GM20000 (cell line): Measurements from ENCODE around the gene KSR1.

Experiments
- DNase-seq: peaks from one replicate; pipeline ENCODE4 v3.0.0; 2012; ENCODE audit warnings: low spot score
- TF ChIP-seq, protein P1 (sequence below): IDR thresholded peaks from 2 replicates; pipeline ENCODE4 v1.5.1; 2012; ENCODE audit warnings: mild to moderate bottlenecking, control low read depth; ENCODE audit errors: extremely low read depth, missing control alignments

KSR1 gene

GRCh38 chr17:27512511-27513346 is 56.5 kb downstream of the KSR1 start:
- TF ChIP-seq, protein P1, sequence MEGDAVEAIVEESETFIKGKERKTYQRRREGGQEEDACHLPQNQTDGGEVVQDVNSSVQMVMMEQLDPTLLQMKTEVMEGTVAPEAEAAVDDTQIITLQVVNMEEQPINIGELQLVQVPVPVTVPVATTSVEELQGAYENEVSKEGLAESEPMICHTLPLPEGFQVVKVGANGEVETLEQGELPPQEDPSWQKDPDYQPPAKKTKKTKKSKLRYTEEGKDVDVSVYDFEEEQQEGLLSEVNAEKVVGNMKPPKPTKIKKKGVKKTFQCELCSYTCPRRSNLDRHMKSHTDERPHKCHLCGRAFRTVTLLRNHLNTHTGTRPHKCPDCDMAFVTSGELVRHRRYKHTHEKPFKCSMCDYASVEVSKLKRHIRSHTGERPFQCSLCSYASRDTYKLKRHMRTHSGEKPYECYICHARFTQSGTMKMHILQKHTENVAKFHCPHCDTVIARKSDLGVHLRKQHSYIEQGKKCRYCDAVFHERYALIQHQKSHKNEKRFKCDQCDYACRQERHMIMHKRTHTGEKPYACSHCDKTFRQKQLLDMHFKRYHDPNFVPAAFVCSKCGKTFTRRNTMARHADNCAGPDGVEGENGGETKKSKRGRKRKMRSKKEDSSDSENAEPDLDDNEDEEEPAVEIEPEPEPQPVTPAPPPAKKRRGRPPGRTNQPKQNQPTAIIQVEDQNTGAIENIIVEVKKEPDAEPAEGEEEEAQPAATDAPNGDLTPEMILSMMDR: no peak
- DNase-seq: no peak

DNA sequence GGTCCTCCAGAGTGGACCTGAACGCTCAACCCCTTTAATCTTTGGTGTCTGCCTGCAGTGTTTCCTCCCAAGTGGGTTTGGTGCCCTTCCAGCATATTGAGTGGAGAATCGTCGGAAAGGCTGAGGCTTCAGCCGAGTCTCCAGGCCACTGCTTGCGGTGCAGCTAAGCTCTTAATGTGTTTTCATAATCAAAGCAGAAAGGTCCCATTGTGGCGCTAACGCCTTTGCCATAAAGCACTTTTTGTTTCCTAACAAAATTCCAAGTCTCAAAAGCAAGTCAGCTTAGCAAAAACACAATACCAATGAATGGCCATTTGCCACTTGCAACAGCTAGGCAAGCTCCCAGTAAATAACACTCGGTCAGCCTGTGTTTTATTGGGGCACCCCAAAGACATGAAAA is 57.6 kb downstream of the KSR1 start:
- no peak for DNase-seq

DNA sequence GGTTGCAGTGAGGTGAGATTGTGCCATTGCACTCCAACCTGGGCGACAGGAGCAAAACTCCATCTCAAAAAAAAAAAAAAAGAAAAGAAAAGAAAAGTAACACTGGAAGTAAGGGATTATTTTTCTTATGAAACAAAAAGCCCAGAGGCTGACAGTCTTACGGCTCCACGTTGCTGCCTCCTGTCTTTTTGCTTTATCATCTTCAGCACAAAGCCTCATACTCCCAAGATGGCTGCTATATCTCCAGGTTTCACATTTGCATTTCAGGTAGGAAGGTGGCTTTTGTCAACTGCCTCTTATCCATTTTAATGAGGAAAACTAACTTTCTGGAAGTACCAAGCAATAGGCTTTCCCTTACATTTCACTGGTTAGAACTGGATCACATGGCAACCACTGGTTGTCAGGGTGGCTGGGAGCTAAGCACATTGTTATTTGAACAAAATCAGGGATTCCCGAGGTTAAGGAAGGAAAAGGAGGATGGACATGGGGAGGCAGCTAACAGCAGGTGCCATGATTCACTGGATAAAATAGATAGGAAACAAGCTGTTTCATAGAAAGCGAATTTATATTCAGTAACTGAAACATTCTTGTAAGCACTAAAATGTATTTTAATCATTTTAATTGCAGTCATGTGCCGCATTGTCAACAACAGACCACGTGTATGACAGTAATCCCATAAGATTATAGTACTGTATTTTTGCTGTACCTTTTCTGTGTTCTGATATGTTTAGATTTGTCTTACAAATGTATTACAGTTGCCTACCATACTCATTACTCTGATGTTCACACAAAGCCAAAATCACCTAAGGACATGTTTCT is 58.6 kb downstream of the KSR1 start:
- TF ChIP-seq, protein P1: no peak
- DNase-seq: no peak

More for the DNA sequence above, 57.6 kb downstream of the KSR1 start:
- TF ChIP-seq, protein P1: no peak

GRCh38 chr17:27518048-27518447 is 61.8 kb downstream of the KSR1 start:
- TF ChIP-seq, protein P1: no peak
- no peak for DNase-seq

GRCh38 chr17:27518545-27519521 is 62.6 kb downstream of the KSR1 start:
- TF ChIP-seq, protein P1: no peak
- no peak for DNase-seq

- TF ChIP-seq, protein P1: no peak
- DNase-seq: peak; percentile 52
Measured at GRCh38 chr17:27519550-27519949, 63.3 kb downstream of the KSR1 start.
